ENCODE data around the gene FRMD3. TPM values are rescaled to one million over a fixed set of nuclear protein-coding genes. Genes with fewer than 3 reads are reported as not detected.

Gene FRMD3
- total RNA-seq, 1 donor from 2014 or later, result 0.34 TPM

GRCh38 chr9:83440641-83441040 is 97.6 kb downstream of the FRMD3 start:
- Mint-ChIP-seq H3K9me3 (no peaks in the 10 kb centered on the region), H3K4me3 (ENCODE audit: low read depth) (no peak overlapping the region), H3K36me3 (ENCODE audit: low read depth) (no peaks in the 10 kb centered on the region), H3K27me3 (ENCODE audit: low read depth) (no peaks in the 10 kb centered on the region), H3K4me1 (ENCODE audit: low read depth) (no peaks in the 10 kb centered on the region), H3K27ac (no peak overlapping the region)
- intact Hi-C loops (cut with micrococcal nuclease), result no loop called here
- no peak for DNase-seq (ENCODE audit: low spot score)

DNA sequence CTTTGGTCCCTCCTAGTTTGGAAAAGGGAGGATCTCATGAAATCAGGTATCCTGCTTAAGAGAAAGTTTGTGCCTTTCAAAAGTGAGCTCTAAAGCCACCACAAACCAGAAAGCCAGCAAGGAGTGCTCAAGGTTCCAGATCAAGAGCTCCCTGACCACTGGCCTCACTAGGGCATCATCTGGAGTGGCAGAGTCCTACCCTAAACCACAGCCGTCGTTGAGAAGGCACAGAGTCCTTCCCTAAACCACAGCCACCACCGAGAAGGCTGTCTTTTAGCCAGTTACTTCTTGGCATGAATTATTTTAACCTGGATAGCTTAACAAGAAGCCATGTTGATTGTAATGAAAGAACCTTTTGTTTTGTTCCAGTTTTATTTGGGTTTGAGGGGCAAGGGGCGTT is 102.9 kb downstream of the FRMD3 start:
- no peaks in the 10 kb centered on the region for H3K36me3 Mint-ChIP-seq (ENCODE audit: low read depth)
- no peak overlapping the region for H3K4me3 Mint-ChIP-seq (ENCODE audit: low read depth)
- no peak overlapping the region for H3K27ac Mint-ChIP-seq
- no peaks in the 10 kb centered on the region for H3K9me3 Mint-ChIP-seq
- intact Hi-C loops (cut with micrococcal nuclease), result no loop called here
- no peak for DNase-seq (ENCODE audit: low spot score)
- H3K4me1 Mint-ChIP-seq (ENCODE audit: low read depth), result no peaks in the 10 kb centered on the region
- no peaks in the 10 kb centered on the region for H3K27me3 Mint-ChIP-seq (ENCODE audit: low read depth)

DNA sequence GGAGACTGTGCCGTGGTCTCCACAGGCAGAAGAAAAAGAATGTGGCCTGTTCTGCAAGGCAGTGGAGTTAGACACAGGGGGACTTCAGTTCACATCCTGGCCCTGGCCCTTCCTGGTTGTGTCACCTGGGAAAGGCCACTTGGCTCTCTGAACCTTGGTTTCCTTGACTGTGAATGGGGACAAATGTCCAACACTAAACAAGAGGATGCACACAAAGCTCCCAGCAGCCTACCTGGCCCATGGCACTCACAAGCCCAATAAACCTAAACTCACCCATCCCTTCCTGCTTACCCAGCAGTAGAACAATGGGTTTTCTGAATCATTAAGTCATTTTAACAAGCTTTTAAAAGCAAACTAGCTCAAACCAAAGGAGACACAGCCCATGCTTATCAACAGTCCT is 103.9 kb downstream of the FRMD3 start:
- no peaks in the 10 kb centered on the region for H3K4me1 Mint-ChIP-seq (ENCODE audit: low read depth)
- H3K27me3 Mint-ChIP-seq (ENCODE audit: low read depth), result no peaks in the 10 kb centered on the region
- no peak overlapping the region for H3K4me3 Mint-ChIP-seq (ENCODE audit: low read depth)
- no peaks in the 10 kb centered on the region for H3K36me3 Mint-ChIP-seq (ENCODE audit: low read depth)
- no peak for DNase-seq (ENCODE audit: low spot score)
- intact Hi-C loops (cut with micrococcal nuclease), result no loop called here
- no peak overlapping the region for H3K27ac Mint-ChIP-seq
- no peaks in the 10 kb centered on the region for H3K9me3 Mint-ChIP-seq

DNA sequence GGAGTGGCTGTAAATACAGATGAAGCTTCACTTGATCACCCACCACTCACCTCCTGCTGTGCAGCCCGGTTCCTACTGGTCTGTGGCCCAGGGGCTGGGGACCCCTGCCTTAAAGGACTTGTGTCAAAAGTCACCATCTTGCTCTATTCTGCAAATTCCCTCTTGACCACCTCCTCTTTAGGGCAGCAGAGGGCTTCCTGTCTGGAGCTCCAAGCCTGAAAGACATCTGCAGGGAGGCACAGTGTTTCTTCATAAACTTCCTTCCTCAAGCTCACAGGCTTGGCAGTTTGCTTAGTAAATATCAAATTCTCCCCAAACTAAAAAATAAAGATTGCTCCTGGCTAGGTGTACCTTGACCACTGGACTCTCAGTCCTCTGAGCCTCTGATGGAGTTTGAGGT is 104.4 kb downstream of the FRMD3 start:
- Mint-ChIP-seq H3K9me3 (no peaks in the 10 kb centered on the region), H3K4me1 (ENCODE audit: low read depth) (no peaks in the 10 kb centered on the region), H3K27me3 (ENCODE audit: low read depth) (no peaks in the 10 kb centered on the region), H3K36me3 (ENCODE audit: low read depth) (no peaks in the 10 kb centered on the region), H3K4me3 (ENCODE audit: low read depth) (no peak overlapping the region), H3K27ac (no peak overlapping the region)
- intact Hi-C loops (cut with micrococcal nuclease), result no loop called here
- no peak for DNase-seq (ENCODE audit: low spot score)

DNA sequence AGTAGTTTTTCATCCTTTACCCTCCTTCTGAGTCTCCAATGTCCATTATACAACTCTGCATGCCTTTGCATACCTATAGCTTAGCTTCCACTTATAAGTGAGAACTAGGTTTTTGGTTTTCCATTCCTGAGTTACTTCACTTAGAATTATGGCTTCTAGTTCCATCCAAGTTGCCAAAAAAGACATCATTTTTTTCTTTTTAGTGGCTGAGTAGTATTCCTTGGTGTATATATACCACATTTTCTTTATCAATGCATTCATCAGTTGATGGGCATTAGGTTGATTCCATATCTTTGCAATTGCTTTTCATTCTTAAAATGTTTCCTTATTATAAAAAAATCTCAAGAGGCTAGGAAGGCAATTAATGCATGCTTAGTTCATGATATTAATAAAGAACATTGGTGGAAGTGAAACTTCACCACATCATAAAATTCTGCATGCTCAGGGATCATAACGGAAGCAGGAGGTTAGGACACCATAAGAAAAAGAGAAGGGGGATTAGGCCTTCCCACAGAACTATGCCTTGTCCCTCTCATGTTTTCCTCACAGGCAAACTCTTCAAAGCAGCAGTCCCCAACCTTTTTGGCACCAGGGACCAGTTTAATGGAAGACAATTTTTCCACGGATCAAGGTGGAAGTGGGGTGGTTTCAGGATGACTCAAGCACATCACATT is 105.2 kb downstream of the FRMD3 start:
- H3K9me3 Mint-ChIP-seq, result no peaks in the 10 kb centered on the region
- no peaks in the 10 kb centered on the region for H3K36me3 Mint-ChIP-seq (ENCODE audit: low read depth)
- no peak for DNase-seq (ENCODE audit: low spot score)
- intact Hi-C loops (cut with micrococcal nuclease), result no loop called here
- H3K27ac Mint-ChIP-seq, result no peak overlapping the region
- H3K4me3 Mint-ChIP-seq (ENCODE audit: low read depth), result no peak overlapping the region
- H3K27me3 Mint-ChIP-seq (ENCODE audit: low read depth), result no peaks in the 10 kb centered on the region
- no peaks in the 10 kb centered on the region for H3K4me1 Mint-ChIP-seq (ENCODE audit: low read depth)

GRCh38 chr9:83432104-83432627 is 106.0 kb downstream of the FRMD3 start:
- intact Hi-C loops (cut with micrococcal nuclease), result no loop called here
- Mint-ChIP-seq H3K4me3 (ENCODE audit: low read depth) (no peak overlapping the region), H3K27me3 (ENCODE audit: low read depth) (no peaks in the 10 kb centered on the region), H3K36me3 (ENCODE audit: low read depth) (no peaks in the 10 kb centered on the region), H3K4me1 (ENCODE audit: low read depth) (no peaks in the 10 kb centered on the region), H3K27ac (no peak overlapping the region), H3K9me3 (no peaks in the 10 kb centered on the region)
- no peak for DNase-seq (ENCODE audit: low spot score)

DNA sequence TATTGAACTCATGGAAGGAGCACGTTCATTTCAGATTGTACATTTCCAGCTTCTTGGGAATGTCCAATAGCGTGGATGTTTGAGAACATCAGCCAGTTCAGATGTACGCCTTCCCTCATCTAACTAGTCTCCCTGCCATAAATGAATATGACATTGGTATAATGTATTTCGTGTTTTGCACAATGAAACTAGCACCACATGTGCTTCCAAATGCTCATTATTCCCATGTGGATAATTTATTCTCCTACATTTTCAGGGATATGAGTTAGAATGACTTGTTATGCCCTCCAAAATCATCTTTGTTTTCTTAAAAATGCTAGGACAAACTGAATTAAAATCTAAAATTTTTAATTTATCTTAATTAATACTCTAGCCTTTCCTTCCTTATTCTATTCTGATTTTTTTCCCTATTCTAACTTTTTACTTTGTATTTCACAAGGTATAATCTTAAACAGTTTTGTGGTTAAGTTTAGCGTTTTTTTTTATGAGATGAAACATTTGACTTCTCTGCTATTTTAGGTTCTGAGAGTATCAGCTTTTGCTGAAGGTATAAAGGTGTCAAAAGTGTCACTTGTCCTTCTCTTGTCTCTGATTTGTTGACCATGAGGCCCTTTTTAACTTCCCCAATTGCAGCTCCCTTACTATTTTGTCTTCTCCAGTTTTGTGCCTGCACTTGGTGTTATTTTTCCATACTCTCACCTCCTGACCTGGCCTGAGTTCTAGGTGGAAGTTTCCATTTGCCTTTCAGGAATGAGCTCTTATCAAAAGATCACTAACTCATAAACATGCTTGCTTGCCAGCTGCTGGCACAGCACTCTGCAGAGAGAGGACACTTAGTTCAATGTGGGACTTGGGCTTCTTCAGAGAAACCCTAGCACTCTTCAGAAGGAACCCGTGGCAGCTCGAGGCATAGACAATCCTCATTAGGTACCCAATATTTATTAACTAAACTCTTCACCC is 106.8 kb downstream of the FRMD3 start:
- H3K27ac Mint-ChIP-seq, result no peak overlapping the region
- DNase-seq (ENCODE audit: low spot score), result no peak
- H3K4me1 Mint-ChIP-seq (ENCODE audit: low read depth), result no peaks in the 10 kb centered on the region
- intact Hi-C loops (cut with micrococcal nuclease), result no loop called here
- no peaks in the 10 kb centered on the region for H3K27me3 Mint-ChIP-seq (ENCODE audit: low read depth)
- H3K9me3 Mint-ChIP-seq, result no peaks in the 10 kb centered on the region
- H3K36me3 Mint-ChIP-seq (ENCODE audit: low read depth), result no peaks in the 10 kb centered on the region
- H3K4me3 Mint-ChIP-seq (ENCODE audit: low read depth), result no peak overlapping the region

GRCh38 chr9:83430681-83431080 is 107.5 kb downstream of the FRMD3 start:
- Mint-ChIP-seq H3K9me3 (no peaks in the 10 kb centered on the region), H3K4me1 (ENCODE audit: low read depth) (no peaks in the 10 kb centered on the region), H3K36me3 (ENCODE audit: low read depth) (no peaks in the 10 kb centered on the region), H3K27ac (no peak overlapping the region), H3K27me3 (ENCODE audit: low read depth) (no peaks in the 10 kb centered on the region), H3K4me3 (ENCODE audit: low read depth) (no peak overlapping the region)
- intact Hi-C loops (cut with micrococcal nuclease), result no loop called here
- DNase-seq (ENCODE audit: low spot score), result no peak

- intact Hi-C loops (cut with micrococcal nuclease), result no loop called here
- H3K27me3 Mint-ChIP-seq (ENCODE audit: low read depth), result no peaks in the 10 kb centered on the region
- H3K36me3 Mint-ChIP-seq (ENCODE audit: low read depth), result no peaks in the 10 kb centered on the region
- no peak overlapping the region for H3K27ac Mint-ChIP-seq
- no peaks in the 10 kb centered on the region for H3K9me3 Mint-ChIP-seq
- no peaks in the 10 kb centered on the region for H3K4me1 Mint-ChIP-seq (ENCODE audit: low read depth)
- DNase-seq (ENCODE audit: low spot score), result no peak
- H3K4me3 Mint-ChIP-seq (ENCODE audit: low read depth), result no peak overlapping the region
Observed at GRCh38 chr9:83429229-83429628, 109.0 kb downstream of the FRMD3 start.

- H3K4me3 Mint-ChIP-seq (ENCODE audit: low read depth), result no peak overlapping the region
- no peaks in the 10 kb centered on the region for H3K27me3 Mint-ChIP-seq (ENCODE audit: low read depth)
- no peaks in the 10 kb centered on the region for H3K36me3 Mint-ChIP-seq (ENCODE audit: low read depth)
- no peak for DNase-seq (ENCODE audit: low spot score)
- H3K9me3 Mint-ChIP-seq, result no peaks in the 10 kb centered on the region
- H3K27ac Mint-ChIP-seq, result no peak overlapping the region
- H3K4me1 Mint-ChIP-seq (ENCODE audit: low read depth), result no peaks in the 10 kb centered on the region
- intact Hi-C loops (cut with micrococcal nuclease), result no loop called here
Observed at GRCh38 chr9:83425240-83425639, 113.0 kb downstream of the FRMD3 start.

DNA sequence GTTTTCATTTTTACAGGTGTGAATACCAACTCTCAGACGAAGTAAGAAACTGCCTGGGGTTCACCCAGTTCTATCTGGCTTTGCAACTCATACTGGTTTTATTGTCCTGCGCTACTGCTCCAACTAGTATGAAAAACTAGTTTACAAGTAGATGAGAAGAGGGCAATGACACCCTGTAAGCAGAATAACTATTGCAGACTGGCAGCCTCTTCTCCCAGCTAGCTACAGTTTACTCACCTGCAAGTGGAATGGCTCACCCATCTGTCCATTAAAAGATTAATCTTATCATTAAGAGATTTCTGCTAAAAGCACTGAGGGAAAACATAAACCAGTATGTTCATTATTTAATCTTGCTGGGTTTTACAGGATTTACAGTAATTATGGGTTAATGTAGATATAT is 113.4 kb downstream of the FRMD3 start:
- no peak for DNase-seq (ENCODE audit: low spot score)
- Mint-ChIP-seq H3K9me3 (no peaks in the 10 kb centered on the region), H3K4me3 (ENCODE audit: low read depth) (no peak overlapping the region), H3K27ac (no peak overlapping the region), H3K27me3 (ENCODE audit: low read depth) (no peaks in the 10 kb centered on the region), H3K36me3 (ENCODE audit: low read depth) (no peaks in the 10 kb centered on the region), H3K4me1 (ENCODE audit: low read depth) (no peaks in the 10 kb centered on the region)
- intact Hi-C loops (cut with micrococcal nuclease), result no loop called here

DNA sequence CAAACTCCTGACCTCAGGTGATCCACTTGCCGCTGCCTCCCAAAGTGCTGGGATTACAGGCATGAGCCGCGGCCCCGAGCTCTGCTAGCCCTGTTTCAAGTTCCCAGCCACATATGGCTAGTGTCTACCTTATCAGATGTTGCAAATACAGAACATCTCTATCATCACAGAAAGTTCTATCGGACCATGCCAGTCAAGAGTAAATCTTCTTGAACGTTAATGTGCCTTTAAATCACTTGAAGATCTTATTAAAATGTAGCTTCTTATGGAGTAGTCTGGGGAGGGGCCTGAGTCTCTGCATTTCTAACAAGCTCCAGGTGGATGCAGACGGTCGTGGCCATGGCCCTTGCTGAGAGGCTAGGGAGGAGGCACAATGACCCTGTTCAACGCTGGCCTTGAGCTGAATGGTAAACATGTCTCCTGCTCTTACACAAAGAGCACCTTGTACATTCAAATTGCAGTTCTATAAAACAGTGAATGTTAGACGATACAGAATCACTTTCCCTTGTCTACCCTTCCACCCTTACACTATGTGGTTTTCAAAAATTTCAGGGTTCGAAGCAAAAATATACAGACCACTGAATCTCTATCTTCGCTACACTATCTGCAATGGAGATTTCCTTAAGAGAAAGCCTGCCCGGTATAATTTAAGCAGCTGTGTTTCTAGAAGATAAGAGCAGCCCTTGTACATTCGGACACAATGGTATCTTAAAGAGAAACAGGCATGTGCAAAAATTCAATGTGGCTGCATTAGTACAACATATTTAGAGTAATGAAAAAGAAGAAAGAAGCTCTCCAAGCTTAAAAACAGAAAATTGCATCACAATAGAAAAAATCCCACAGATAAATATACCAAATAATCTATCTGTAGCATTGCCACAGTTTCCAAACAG is 114.1 kb downstream of the FRMD3 start:
- intact Hi-C loops (cut with micrococcal nuclease), result no loop called here
- Mint-ChIP-seq H3K9me3 (no peaks in the 10 kb centered on the region), H3K4me1 (ENCODE audit: low read depth) (no peaks in the 10 kb centered on the region), H3K27ac (no peak overlapping the region), H3K4me3 (ENCODE audit: low read depth) (no peak overlapping the region), H3K27me3 (ENCODE audit: low read depth) (no peaks in the 10 kb centered on the region), H3K36me3 (ENCODE audit: low read depth) (no peaks in the 10 kb centered on the region)
- DNase-seq (ENCODE audit: low spot score), result no peak

Data from activated T-helper 2 cell treated with anti-CD3 and anti-CD28 coated beads, Interferon-gamma antibody, Interleukin-2, Interleukin-4, amounts not matched to agents 10 μg/mL and 5 μg/mL and 100 μg/mL, durations not matched to agents 14 hours and 24 hours and 36 hours (primary cell).